ENCODE data around the gene RAD51B.

The RAD51B gene

GRCh38 chr14:68772761-68773381 is 953.3 kb downstream of the RAD51B start:
- ATAC-seq: peak in 1 of 2 donors; percentile 38

- no peak for ATAC-seq
Observed at GRCh38 chr14:68774771-68775613, 955.4 kb downstream of the RAD51B start.

- no peak for ATAC-seq
Observed at GRCh38 chr14:68775614-68776126, 956.1 kb downstream of the RAD51B start.

GRCh38 chr14:68777644-68778043 is 958.1 kb downstream of the RAD51B start:
- no peak for ATAC-seq

Data from activated CD4-positive, CD25-positive, alpha-beta regulatory T cell treated with anti-CD3 and anti-CD28 coated beads, Interleukin-2, amount 50 U/mL, for 24 hours (primary cell).